OCI-LY1 (cell line): ENCODE results near the gene FAIM2.

ENCODE experiments used
- H2AFZ ChIP-seq: fragments of 200-600 bp; sonication (generic), shearing (Covaris generic); 2 replicates; pipeline ENCODE4 v1.6.0; 2014; ENCODE audit warnings: antibody characterized with exemption, mild to moderate bottlenecking, low read length
- H3F3A ChIP-seq: fragments of 200-600 bp; sonication (generic), shearing (Covaris generic); 2 replicates; pipeline ENCODE4 v1.6.0; 2014; ENCODE audit warnings: mild to moderate bottlenecking, antibody characterized with exemption, low read length, moderate library complexity; ENCODE audit not compliant: insufficient read depth
- H3K27ac ChIP-seq: fragments of 200-600 bp; sonication (generic); 2 replicates; pipeline ENCODE4 v1.5.1; 2014; ENCODE audit warnings: low read length, mixed run types, mild to moderate bottlenecking, low read depth; ENCODE audit not compliant: poor library complexity, severe bottlenecking
- H3K27me3 ChIP-seq: fragments of 200-600 bp; sonication (generic); 2 replicates; pipeline ENCODE4 v1.6.0; 2014; ENCODE audit warnings: antibody characterized with exemption, mild to moderate bottlenecking, low read length, moderate library complexity; ENCODE audit not compliant: insufficient read depth
- H3K36me3 ChIP-seq: fragments of 200-600 bp; sonication (generic); 2 replicates; pipeline ENCODE4 v1.6.1; 2014; ENCODE audit warnings: mild to moderate bottlenecking, antibody characterized with exemption, low read length, moderate library complexity, mixed read lengths; ENCODE audit not compliant: insufficient read depth
- H3K4me1 ChIP-seq: fragments of 200-600 bp; sonication (generic); 2 replicates; pipeline ENCODE4 v1.5.1; 2014; ENCODE audit warnings: mild to moderate bottlenecking, low read length, moderate library complexity; ENCODE audit not compliant: insufficient read depth, severe bottlenecking
- H3K4me2 ChIP-seq: fragments of 200-600 bp; sonication (generic), shearing (Covaris generic); 2 replicates; pipeline ENCODE4 v1.6.1; 2014; ENCODE audit warnings: low read length
- H3K4me3 ChIP-seq: fragments of 200-600 bp; sonication (generic); 2 replicates; pipeline ENCODE4 v1.5.1; 2014; ENCODE audit warnings: low read length, low read depth, mild to moderate bottlenecking, mixed read lengths; ENCODE audit not compliant: poor library complexity, severe bottlenecking
- H3K79me2 ChIP-seq: fragments of 200-600 bp; shearing (Covaris generic); 2 replicates; pipeline ENCODE4 v1.6.1; 2016; ENCODE audit warnings: mixed run types, low read length, mixed read lengths; ENCODE audit not compliant: insufficient read depth
- H3K9ac ChIP-seq: fragments of 200-600 bp; sonication (generic), shearing (Covaris generic); 2 replicates; pipeline ENCODE4 v1.6.1; 2014; ENCODE audit warnings: mild to moderate bottlenecking, low read length, mixed read lengths
- H3K9me2 ChIP-seq: fragments of 200-600 bp; sonication (generic), shearing (Covaris generic); 2 replicates; pipeline ENCODE4 v1.6.1; 2014; ENCODE audit warnings: low read depth, mild to moderate bottlenecking, low read length, mixed read lengths
- H3K9me3 ChIP-seq: fragments of 200-600 bp; shearing (Covaris generic); 2 replicates; pipeline ENCODE4 v1.6.1; 2014; ENCODE audit warnings: low read length, mixed read lengths
- H4K20me1 ChIP-seq: fragments of 200-600 bp; sonication (generic), shearing (Covaris generic); 2 replicates; pipeline ENCODE4 v1.6.0; 2016; ENCODE audit warnings: mild to moderate bottlenecking, low read length; ENCODE audit not compliant: insufficient read depth
- CTCF ChIP-seq: fragments of 200-600 bp; sonication (generic), shearing (Covaris generic); IDR thresholded peaks from 2 replicates; pipeline ENCODE4 v1.5.1; 2017; ENCODE audit warnings: mild to moderate bottlenecking, antibody characterized with exemption, low read length, moderate library complexity, mixed read lengths
- EZH2 ChIP-seq: fragments of 200-600 bp; sonication (generic), shearing (Covaris generic); IDR thresholded peaks from 2 replicates; pipeline ENCODE4 v1.8.0; 2017; ENCODE audit warnings: borderline replicate concordance, mixed run types, mild to moderate bottlenecking, antibody characterized with exemption, low read length, moderate library complexity, mixed read lengths

Gene FAIM2

GRCh38 chr12:49920241-49920914 is 16.7 kb upstream of the FAIM2 start:
- H3K36me3 ChIP-seq, result no peaks in the 10 kb centered on the region
- H3K4me3 ChIP-seq, result no peak overlapping the region
- no peaks in the 10 kb centered on the region for H3K79me2 ChIP-seq
- no peaks in the 10 kb centered on the region for H4K20me1 ChIP-seq
- H2AFZ ChIP-seq, result no peak overlapping the region
- H3K9me3 ChIP-seq, result no peaks in the 10 kb centered on the region
- no peak overlapping the region for H3K9ac ChIP-seq
- H3F3A ChIP-seq, result no peaks in the 10 kb centered on the region
- H3K27ac ChIP-seq, result no peak overlapping the region
- no peaks in the 10 kb centered on the region for H3K4me1 ChIP-seq
- TF ChIP-seq EZH2, result no peak
- no peak for TF ChIP-seq CTCF
- H3K4me2 ChIP-seq, result no peak overlapping the region
- H3K27me3 ChIP-seq, result peaks cover 12% of the 10 kb centered on the region; the same call in 1 of the 2 replicates
- H3K9me2 ChIP-seq, result no peaks in the 10 kb centered on the region

- Histone ChIP-seq H3K4me3 (no peak overlapping the region), H3K27me3 (peaks cover 12% of the 10 kb centered on the region; the same call in 1 of the 2 replicates), H3K9me3 (no peaks in the 10 kb centered on the region), H3K36me3 (no peaks in the 10 kb centered on the region), H3K27ac (no peak overlapping the region), H3K9me2 (no peaks in the 10 kb centered on the region), H3K4me1 (no peaks in the 10 kb centered on the region), H2AFZ (no peak overlapping the region), H3K9ac (no peak overlapping the region), H3K4me2 (no peak overlapping the region), H3F3A (no peaks in the 10 kb centered on the region), H3K79me2 (no peaks in the 10 kb centered on the region), H4K20me1 (no peaks in the 10 kb centered on the region)
- no peak for TF ChIP-seq CTCF
- no peak for TF ChIP-seq EZH2
These were observed 14.1 kb upstream of the FAIM2 start for GRCh38 chr12:49917788-49918173.

GRCh38 chr12:49917166-49917787 is 13.6 kb upstream of the FAIM2 start:
- Histone ChIP-seq H3K4me2 (no peak overlapping the region), H3K27me3 (0 out of 2 replicates have a peak, but pooled peaks cover 9% of the 10 kb centered on the region), H4K20me1 (no peaks in the 10 kb centered on the region), H3K4me3 (no peak overlapping the region), H3K27ac (no peak overlapping the region), H3F3A (no peaks in the 10 kb centered on the region), H3K9me2 (no peaks in the 10 kb centered on the region), H3K79me2 (no peaks in the 10 kb centered on the region), H3K36me3 (no peaks in the 10 kb centered on the region), H2AFZ (no peak overlapping the region), H3K9me3 (no peaks in the 10 kb centered on the region), H3K9ac (no peak overlapping the region), H3K4me1 (no peaks in the 10 kb centered on the region)
- TF ChIP-seq CTCF (no peak), EZH2 (no peak)
